Gastrocnemius medialis (tissue), 4 donors: ENCODE measurements around the gene AQP12B. TPM values are rescaled to one million over a fixed set of nuclear protein-coding genes. Genes with fewer than 3 reads are reported as not detected.
"Not testable (repeated sequence)": the region's sequence is repeated elsewhere in the genome, so short reads cannot be mapped to it uniquely, and the experiment has no call there.

Experiments
- ATAC-seq, 2 donors: fragments of 150-250 bp; one replicate each; pipeline ENCODE4 v1.9.1; 2016
- DNase-seq, 2 donors: peaks; one replicate each; pipeline ENCODE4 v3.0.0-alpha.2; 2019
- H3K27ac ChIP-seq, 4 donors: fragments of 200-600 bp; sonication (generic); 1 replicate in 1 of 4; 2 replicates in 3 of 4; pipeline ENCODE4 v1.5.1; 2016 to 2018; ENCODE audit warnings: mild to moderate bottlenecking in 2 of 4, moderate library complexity in 1 of 4
- H3K27me3 ChIP-seq, 3 donors: fragments of 200-600 bp; sonication (generic) in 2 of 3; 1 replicate in 1 of 3; 2 replicates in 2 of 3; pipeline versions ENCODE4 v1.5.1 to v1.6.0; 2016 to 2019; ENCODE audit warnings: mild to moderate bottlenecking in 1 of 3, moderate library complexity in 1 of 3
- H3K36me3 ChIP-seq, 2 donors: fragments of 200-600 bp; sonication (generic) in 1 of 2; one replicate each; pipeline ENCODE4 v1.5.1; 2017 to 2018
- H3K4me1 ChIP-seq, 2 donors: fragments of 200-600 bp; sonication (generic) in 1 of 2; one replicate each; pipeline ENCODE4 v1.5.1; 2016 to 2017; ENCODE audit warnings: mild to moderate bottlenecking in 2 of 2
- H3K4me3 ChIP-seq, 4 donors: fragments of 200-600 bp; sonication (generic) in 3 of 4; 1 replicate in 1 of 4; 2 replicates in 3 of 4; pipeline ENCODE4 v1.5.1; 2016 to 2019; ENCODE audit warnings: mild to moderate bottlenecking in 2 of 4
- H3K9me3 ChIP-seq, 3 donors: fragments of 200-600 bp; sonication (generic) in 2 of 3; 1 replicate in 1 of 3; 2 replicates in 2 of 3; pipeline ENCODE4 v1.5.1; 2016 to 2019
- CTCF ChIP-seq, 5 experiments: fragments of 450-650 bp in 3 of 5; fragments of 200-600 bp in 2 of 5; sonication (generic) in 2 of 5; IDR thresholded peaks in 4 of 5; conservative IDR thresholded peaks in 1 of 5; 1 replicate in 4 of 5; 2 replicates in 1 of 5; pipeline ENCODE4 v1.5.1; 2016 to 2019; ENCODE audit warnings: antibody characterized with exemption in 5 of 5, mild to moderate bottlenecking in 3 of 5, moderate library complexity in 3 of 5
- POLR2A ChIP-seq, 2 donors: fragments of 450-650 bp; IDR thresholded peaks; one replicate each; pipeline ENCODE4 v1.6.1; 2017; ENCODE audit warnings: antibody characterized with exemption in 2 of 2, mild to moderate bottlenecking in 2 of 2, moderate library complexity in 2 of 2
- in situ Hi-C, 4 donors: fragments of 200-750 bp; cut with MboI; loops; one replicate each; pipeline versions ENCODE4 v1.15.0 to v1.8.0; 2017; ENCODE audit warnings: low sequenced_read_pairs in 4 of 4
- intact Hi-C: fragments of 100-400 bp; cut with DNase I; formaldehyde crosslinking; loops from one replicate; pipeline ENCODE4 v1.15.1; 2023; ENCODE audit warnings: low total_unique reads
- total RNA-seq, 4 donors: library from RNA; depleted of rRNA; stranded (reverse); fragments of >200 nt; gene quantifications; one replicate each; pipeline versions ENCODE4 v1.1.0 to v1.2.3, GENCODE V29; 2016

Gene AQP12B
- total RNA-seq, 4 donors from 2014 or later, result not detected

GRCh38 chr2:240702640-240703011, 19.9 kb upstream of the AQP12B start:
- H3K27me3 ChIP-seq, result peaks cover 7 to 23% (median 13%) of the 10 kb centered on the region in 3 donors
- DNase-seq, result no peak
- no peak for TF ChIP-seq POLR2A (IDR thresholded peaks at IDR 0.05)
- no peak for TF ChIP-seq CTCF (IDR thresholded peaks at IDR 0.05 in 4 of 5, conservative IDR thresholded peaks at IDR 0.05 in 1 of 5)

GRCh38 chr2:240701736-240702639, 19.3 kb upstream of the AQP12B start:
- no peak overlapping the region for H3K27ac ChIP-seq
- H3K4me1 ChIP-seq, result no peaks in the 10 kb centered on the region
- no peaks in the 10 kb centered on the region for H3K36me3 ChIP-seq
- in situ Hi-C loops, result loop anchor here in 3 of 4 donors (25.0 kb wide), 1 partner anchor 190 kb away; no protein-coding TSS in a partner anchor
- ATAC-seq (no peak), DNase-seq (no peak)
- H3K4me3 ChIP-seq, result no peak overlapping the region
- intact Hi-C loops, result no loop called here
- H3K27me3 ChIP-seq, result peaks cover under 1 to 17% (median 11%) of the 10 kb centered on the region in 3 donors
- TF ChIP-seq CTCF (IDR thresholded peaks at IDR 0.05 in 4 of 5, conservative IDR thresholded peaks at IDR 0.05 in 1 of 5) (no peak), POLR2A (IDR thresholded peaks at IDR 0.05) (no peak)
- no peaks in the 10 kb centered on the region for H3K9me3 ChIP-seq

More at GRCh38 chr2:240702640-240703011, 19.9 kb upstream of the AQP12B start:
- Histone ChIP-seq H3K4me1 (no peaks in the 10 kb centered on the region), H3K9me3 (no peaks in the 10 kb centered on the region), H3K36me3 (no peaks in the 10 kb centered on the region), H3K4me3 (no peak overlapping the region), H3K27ac (no peak overlapping the region)
- in situ Hi-C loops (loop anchor here in 3 of 4 donors (25.0 kb wide), 1 partner anchor 190 kb away; no protein-coding TSS in a partner anchor), intact Hi-C loops (no loop called here)
- no peak for ATAC-seq

- DNase-seq (no peak), ATAC-seq (no peak)
- intact Hi-C loops (no loop called here), in situ Hi-C loops (loop anchor here in 3 of 4 donors (25.0 kb wide), 1 partner anchor 189 kb away; no protein-coding TSS in a partner anchor)
- Histone ChIP-seq H3K27me3 (peaks cover 0 to 17% (median 11%) of the 10 kb centered on the region in 3 donors), H3K27ac (no peak overlapping the region), H3K9me3 (no peaks in the 10 kb centered on the region), H3K4me1 (no peaks in the 10 kb centered on the region), H3K4me3 (no peak overlapping the region), H3K36me3 (no peaks in the 10 kb centered on the region)
- TF ChIP-seq POLR2A (IDR thresholded peaks at IDR 0.05), result no peak
- TF ChIP-seq CTCF (IDR thresholded peaks at IDR 0.05 in 4 of 5, conservative IDR thresholded peaks at IDR 0.05 in 1 of 5), result no peak
Measured at GRCh38 chr2:240701091-240701735, 18.5 kb upstream of the AQP12B start.

GRCh38 chr2:240700616-240701015, 17.9 kb upstream of the AQP12B start:
- not testable (repeated sequence) for H3K4me3 ChIP-seq

GRCh38 chr2:240699835-240700234, 17.1 kb upstream of the AQP12B start:
- H3K27me3 ChIP-seq, result peaks cover 0 to 11% (median 7%) of the 10 kb centered on the region in 3 donors
- H3K4me3 ChIP-seq, H3K4me1 ChIP-seq, ATAC-seq, DNase-seq, H3K9me3 ChIP-seq, H3K36me3 ChIP-seq, intact Hi-C loops, H3K27ac ChIP-seq: not testable (repeated sequence)
- in situ Hi-C loops, result loop anchor here in 3 of 4 donors (25.0 kb wide), 1 partner anchor 188 kb away; no protein-coding TSS in a partner anchor

More at GRCh38 chr2:240700616-240701015, 17.9 kb upstream of the AQP12B start:
- intact Hi-C loops, H3K9me3 ChIP-seq, ATAC-seq, H3K27ac ChIP-seq, H3K36me3 ChIP-seq, H3K4me1 ChIP-seq, DNase-seq: not testable (repeated sequence)
- peaks cover 0 to 17% (median 11%) of the 10 kb centered on the region in 3 donors for H3K27me3 ChIP-seq
- in situ Hi-C loops, result loop anchor here in 3 of 4 donors (25.0 kb wide), 1 partner anchor 188 kb away; no protein-coding TSS in a partner anchor

- H3K9me3 ChIP-seq, intact Hi-C loops, H3K4me1 ChIP-seq, in situ Hi-C loops, H3K27ac ChIP-seq, H3K27me3 ChIP-seq, H3K4me3 ChIP-seq, H3K36me3 ChIP-seq: not testable (repeated sequence)
- DNase-seq (peak in 1 of 2 donors; percentile 1), ATAC-seq (peak; percentile 33 to 34)
Measured at GRCh38 chr2:240698852-240699561, 16.3 kb upstream of the AQP12B start.

- in situ Hi-C loops, ATAC-seq, H3K4me1 ChIP-seq, H3K27ac ChIP-seq, intact Hi-C loops, H3K4me3 ChIP-seq, H3K9me3 ChIP-seq, H3K27me3 ChIP-seq, DNase-seq, H3K36me3 ChIP-seq: not testable (repeated sequence)
Measured at GRCh38 chr2:240696469-240696868, 13.8 kb upstream of the AQP12B start.

- not testable (repeated sequence) for H3K27me3 ChIP-seq
Measured at GRCh38 chr2:240695593-240695992, 12.9 kb upstream of the AQP12B start.

More at GRCh38 chr2:240695593-240695992, 12.9 kb upstream of the AQP12B start:
- intact Hi-C loops, ATAC-seq, H3K4me3 ChIP-seq, in situ Hi-C loops, H3K27ac ChIP-seq, H3K9me3 ChIP-seq, H3K36me3 ChIP-seq, H3K4me1 ChIP-seq, DNase-seq: not testable (repeated sequence)
